Astrocyte of the cerebellum (primary cell): ENCODE measurements around the gene GRIN2A.

Experiments
- DNase-seq: peaks from one replicate; pipeline ENCODE4 v3.0.0-alpha.2; 2011; ENCODE audit warnings: low read depth
- H3K4me3 ChIP-seq: 2 replicates; pipeline ENCODE4 v1.5.1; 2011; ENCODE audit warnings: mild to moderate bottlenecking, low read depth, low read length, moderate library complexity
- CTCF ChIP-seq: IDR thresholded peaks from 2 replicates; pipeline ENCODE4 v1.5.1; 2012; ENCODE audit warnings: low read length, low read depth, moderate library complexity, mild to moderate bottlenecking; ENCODE audit errors: missing control alignments
- in situ Hi-C: cut with HindIII; loops from 2 replicates; pipeline ENCODE4 v1.10.0; 2017; ENCODE audit warnings: low sequenced_read_pairs

The GRIN2A gene

GRCh38 chr16:10015397-10015796 is 166.8 kb downstream of the GRIN2A start:
- in situ Hi-C loops, result no loop called here
- no peak overlapping the region for H3K4me3 ChIP-seq
- no peak for DNase-seq
- no peak for TF ChIP-seq CTCF

GRCh38 chr16:10013774-10014173 is 168.5 kb downstream of the GRIN2A start:
- TF ChIP-seq CTCF, result no peak
- DNase-seq, result no peak
- in situ Hi-C loops, result no loop called here
- no peak overlapping the region for H3K4me3 ChIP-seq

- no peak for DNase-seq
- in situ Hi-C loops, result no loop called here
- H3K4me3 ChIP-seq, result no peak overlapping the region
- TF ChIP-seq CTCF, result no peak
Observed at GRCh38 chr16:10013364-10013763, 168.9 kb downstream of the GRIN2A start.

- no peak for TF ChIP-seq CTCF
- no peak for DNase-seq
- H3K4me3 ChIP-seq, result no peak overlapping the region
- in situ Hi-C loops, result no loop called here
Observed at GRCh38 chr16:10009684-10010083, 172.5 kb downstream of the GRIN2A start.

GRCh38 chr16:10003486-10003885 is 178.7 kb downstream of the GRIN2A start:
- no peak overlapping the region for H3K4me3 ChIP-seq
- in situ Hi-C loops, result no loop called here
- no peak for DNase-seq
- TF ChIP-seq CTCF, result no peak

GRCh38 chr16:10001258-10001775 is 180.9 kb downstream of the GRIN2A start:
- no peak overlapping the region for H3K4me3 ChIP-seq
- DNase-seq, result no peak
- in situ Hi-C loops, result no loop called here
- TF ChIP-seq CTCF, result no peak

GRCh38 chr16:9996221-9996620 is 186.0 kb downstream of the GRIN2A start:
- in situ Hi-C loops, result no loop called here
- TF ChIP-seq CTCF, result no peak
- H3K4me3 ChIP-seq, result no peak overlapping the region
- DNase-seq, result peak; percentile 53
